HG03196 (cell line): ENCODE results near the gene ABCA1.
"Not testable (repeated sequence)": the region's sequence is repeated elsewhere in the genome, so short reads cannot be mapped to it uniquely, and the experiment has no call there.

ENCODE experiments used
- ATAC-seq: cut with Tn5 transposase; IDR thresholded peaks from one replicate; pipeline ENCODE4 v1.9.1; 2021; ENCODE audit not compliant: unreplicated experiment

The ABCA1 gene, protein sequence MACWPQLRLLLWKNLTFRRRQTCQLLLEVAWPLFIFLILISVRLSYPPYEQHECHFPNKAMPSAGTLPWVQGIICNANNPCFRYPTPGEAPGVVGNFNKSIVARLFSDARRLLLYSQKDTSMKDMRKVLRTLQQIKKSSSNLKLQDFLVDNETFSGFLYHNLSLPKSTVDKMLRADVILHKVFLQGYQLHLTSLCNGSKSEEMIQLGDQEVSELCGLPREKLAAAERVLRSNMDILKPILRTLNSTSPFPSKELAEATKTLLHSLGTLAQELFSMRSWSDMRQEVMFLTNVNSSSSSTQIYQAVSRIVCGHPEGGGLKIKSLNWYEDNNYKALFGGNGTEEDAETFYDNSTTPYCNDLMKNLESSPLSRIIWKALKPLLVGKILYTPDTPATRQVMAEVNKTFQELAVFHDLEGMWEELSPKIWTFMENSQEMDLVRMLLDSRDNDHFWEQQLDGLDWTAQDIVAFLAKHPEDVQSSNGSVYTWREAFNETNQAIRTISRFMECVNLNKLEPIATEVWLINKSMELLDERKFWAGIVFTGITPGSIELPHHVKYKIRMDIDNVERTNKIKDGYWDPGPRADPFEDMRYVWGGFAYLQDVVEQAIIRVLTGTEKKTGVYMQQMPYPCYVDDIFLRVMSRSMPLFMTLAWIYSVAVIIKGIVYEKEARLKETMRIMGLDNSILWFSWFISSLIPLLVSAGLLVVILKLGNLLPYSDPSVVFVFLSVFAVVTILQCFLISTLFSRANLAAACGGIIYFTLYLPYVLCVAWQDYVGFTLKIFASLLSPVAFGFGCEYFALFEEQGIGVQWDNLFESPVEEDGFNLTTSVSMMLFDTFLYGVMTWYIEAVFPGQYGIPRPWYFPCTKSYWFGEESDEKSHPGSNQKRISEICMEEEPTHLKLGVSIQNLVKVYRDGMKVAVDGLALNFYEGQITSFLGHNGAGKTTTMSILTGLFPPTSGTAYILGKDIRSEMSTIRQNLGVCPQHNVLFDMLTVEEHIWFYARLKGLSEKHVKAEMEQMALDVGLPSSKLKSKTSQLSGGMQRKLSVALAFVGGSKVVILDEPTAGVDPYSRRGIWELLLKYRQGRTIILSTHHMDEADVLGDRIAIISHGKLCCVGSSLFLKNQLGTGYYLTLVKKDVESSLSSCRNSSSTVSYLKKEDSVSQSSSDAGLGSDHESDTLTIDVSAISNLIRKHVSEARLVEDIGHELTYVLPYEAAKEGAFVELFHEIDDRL (N-terminal part only)

GRCh38 chr9:104927912-104928740, at the start of gene ABCA1:
Gene ABCA1, minus strand, starts transcription at chr9:104928155. Its CDS starts 24,476 bp downstream, at chr9:104903679.
- no peak for ATAC-seq

DNA sequence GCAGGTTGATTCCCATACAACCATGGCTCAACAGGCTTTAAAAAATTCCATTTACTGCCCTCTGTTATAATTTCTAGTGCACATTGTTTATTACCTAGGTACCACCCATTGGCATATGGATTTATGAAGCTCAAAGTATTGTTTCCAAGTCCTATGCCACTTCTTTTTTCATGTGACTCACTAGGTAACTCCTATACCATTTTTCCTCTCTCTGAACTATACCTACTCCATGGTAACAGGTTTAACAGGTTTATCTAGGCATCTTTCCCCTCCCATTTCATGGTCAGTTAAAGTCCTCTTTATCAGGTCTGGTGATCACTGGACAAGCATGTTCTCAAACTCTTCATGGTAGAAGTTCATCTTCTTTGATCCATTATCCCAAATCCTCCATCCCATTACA, 49.6 kb upstream of the ABCA1 start:
- no peak for ATAC-seq

GRCh38 chr9:104977168-104977567, 49.2 kb upstream of the ABCA1 start:
- ATAC-seq = no peak

- ATAC-seq = not testable (repeated sequence)
These were observed 48.1 kb upstream of the ABCA1 start for GRCh38 chr9:104975966-104976595.

DNA sequence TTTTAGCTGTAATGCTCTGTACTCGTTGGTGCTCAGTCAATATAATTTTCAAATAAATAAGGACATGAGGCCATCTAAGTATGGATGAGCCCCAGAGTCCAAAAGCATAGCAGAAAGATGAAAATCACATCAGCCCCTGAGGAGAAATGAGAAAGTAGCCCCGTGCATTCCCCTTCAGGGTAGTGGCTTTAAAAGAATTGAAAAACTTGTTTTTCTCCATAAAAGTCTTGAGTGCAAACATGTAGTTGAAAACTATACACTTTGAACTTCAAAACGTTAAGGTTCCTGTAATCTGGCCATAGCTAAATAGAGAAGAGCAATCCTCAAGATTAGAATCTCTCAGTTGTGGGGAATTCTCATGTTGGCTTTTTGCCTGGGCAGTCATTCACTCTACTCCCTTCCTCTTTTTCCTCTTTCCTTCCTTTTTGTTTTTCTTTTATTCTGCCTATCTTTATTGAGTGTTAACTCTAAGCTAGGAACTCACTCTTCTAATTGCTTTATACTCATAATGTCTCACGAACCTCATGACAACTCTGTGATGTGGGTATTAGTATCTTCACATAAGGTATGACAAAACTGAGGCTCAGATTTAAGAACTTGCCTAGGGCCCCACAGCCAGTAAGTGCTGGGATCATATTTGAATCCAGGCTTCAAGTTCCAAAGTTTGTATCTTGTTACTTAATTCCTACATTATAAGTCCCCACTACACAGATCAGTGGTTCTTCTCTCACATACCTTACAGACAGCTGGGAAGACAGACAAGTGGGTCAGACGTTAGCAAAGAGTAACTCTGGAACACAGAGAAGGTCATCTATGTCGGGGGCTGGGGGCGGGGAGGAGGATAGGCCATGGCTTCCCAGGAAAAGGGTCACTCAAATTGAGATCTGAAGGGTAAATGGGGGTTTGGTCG, 46.4 kb upstream of the ABCA1 start:
- no peak for ATAC-seq

DNA sequence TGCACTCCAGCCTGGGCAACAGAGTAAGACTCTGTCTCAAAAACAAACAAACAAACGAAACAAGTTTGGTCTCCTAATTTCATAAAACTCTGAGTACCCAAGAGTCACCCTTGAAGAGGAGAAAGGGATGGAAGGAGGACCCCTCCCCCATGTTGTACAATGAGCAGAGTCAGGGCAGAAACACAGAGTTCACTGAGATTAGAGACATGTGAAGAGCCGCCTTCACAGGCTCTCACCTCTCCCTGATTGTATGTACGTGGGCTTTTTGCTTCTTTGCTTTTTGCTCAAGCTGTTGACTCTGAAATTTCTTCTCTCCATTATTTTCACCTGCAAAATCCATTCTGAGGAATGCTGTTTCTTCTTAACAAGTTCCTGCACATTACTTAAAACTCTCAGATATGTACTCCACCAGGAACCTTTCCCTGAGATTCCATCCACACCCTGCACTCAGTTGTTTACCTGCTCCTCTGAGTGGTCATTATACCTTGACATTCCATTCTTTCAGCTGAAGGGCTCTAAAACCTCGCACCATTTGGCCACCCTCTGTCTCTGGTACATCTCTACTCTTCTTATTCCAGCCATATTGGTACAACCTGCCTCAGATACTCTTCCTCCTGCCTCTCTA, 44.4 kb upstream of the ABCA1 start:
- no peak for ATAC-seq

DNA sequence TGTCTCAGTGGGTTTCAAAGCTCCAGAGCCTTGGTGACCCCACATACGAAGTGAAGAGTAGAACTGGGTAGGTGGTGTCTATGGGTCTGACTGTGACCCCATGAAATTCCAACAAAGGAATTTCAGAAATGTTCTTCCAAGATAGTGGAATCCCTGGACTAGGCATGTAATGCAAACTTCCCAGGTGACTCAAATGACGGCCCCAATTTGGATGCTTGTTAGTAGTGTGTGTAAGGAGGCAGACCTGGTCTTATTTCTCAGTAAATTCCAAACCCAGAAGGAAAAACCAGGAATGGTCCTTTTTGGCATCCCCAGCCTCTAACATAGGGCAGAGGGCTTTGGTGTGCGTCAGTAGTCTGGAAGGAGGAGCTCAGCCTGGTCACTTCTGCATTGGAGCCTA, 43.6 kb upstream of the ABCA1 start:
- no peak for ATAC-seq

GRCh38 chr9:104970271-104970987, 42.5 kb upstream of the ABCA1 start:
- no peak for ATAC-seq

DNA sequence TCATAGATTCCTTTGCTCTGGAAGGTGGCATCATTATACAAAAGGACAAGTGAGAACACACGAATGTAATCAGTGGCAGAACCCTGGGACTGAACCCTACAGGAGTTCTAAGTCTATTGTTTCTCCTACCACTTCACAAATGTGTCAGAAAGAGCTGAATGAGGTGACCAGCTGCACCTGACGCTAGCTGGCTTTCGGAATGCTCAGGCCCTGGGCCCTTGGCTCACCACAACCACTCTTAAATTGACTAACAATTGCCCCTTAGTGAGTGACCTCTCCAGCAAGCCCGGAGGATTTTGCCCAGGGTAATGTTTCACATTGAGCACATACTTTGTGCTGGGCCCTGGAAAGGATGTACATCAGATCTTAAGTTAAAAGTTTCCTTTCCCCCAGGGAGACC, 41.2 kb upstream of the ABCA1 start:
- no peak for ATAC-seq

DNA sequence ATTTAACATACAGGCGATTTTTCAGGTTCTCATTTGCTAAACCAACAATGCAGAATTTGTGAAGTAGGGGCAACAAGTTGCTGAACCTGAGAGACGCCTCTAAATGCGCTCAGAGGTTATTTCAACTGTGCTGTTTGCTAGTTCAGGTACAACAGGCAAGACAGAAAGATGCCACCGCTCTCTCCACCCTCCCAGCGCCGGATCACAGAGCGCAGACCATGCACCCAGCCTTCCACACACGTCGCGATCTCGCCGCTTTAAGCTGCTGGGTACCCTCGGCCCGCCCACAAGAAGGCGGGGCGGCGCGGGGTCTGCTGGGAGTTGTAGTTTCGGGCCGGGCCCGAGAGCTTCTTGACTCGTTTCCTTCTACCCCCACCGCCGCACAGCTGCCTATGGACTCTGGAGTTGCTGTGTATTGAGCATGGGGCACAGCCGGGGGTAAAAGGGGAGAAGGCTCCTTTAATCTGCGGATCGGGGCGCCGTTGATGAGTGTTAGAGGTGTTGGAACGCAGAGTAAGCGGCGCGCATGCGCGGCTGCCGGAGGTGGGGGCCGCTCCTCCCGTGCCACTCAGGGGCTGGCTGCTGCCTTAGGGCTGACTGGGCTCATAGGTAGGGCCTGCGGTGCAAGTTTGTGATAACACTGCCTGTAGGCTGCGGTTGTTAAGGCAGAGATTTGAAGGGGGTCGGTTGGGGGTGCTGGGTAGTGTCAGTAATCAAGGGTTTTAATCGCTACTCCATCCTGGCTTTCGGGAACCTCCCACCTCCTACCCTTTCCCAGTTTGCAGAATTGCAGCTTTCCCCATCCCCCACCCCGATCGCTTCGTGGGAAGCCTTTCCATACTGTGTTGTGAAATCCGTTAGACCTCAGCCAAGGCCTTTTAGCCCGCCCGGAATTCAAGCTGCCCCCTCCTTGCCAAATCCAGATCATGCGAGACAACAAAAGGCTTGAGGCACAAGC, 40.3 kb upstream of the ABCA1 start:
- ATAC-seq = peak; percentile 99

- ATAC-seq = no peak
These were observed 35.1 kb upstream of the ABCA1 start for GRCh38 chr9:104963076-104963475.

DNA sequence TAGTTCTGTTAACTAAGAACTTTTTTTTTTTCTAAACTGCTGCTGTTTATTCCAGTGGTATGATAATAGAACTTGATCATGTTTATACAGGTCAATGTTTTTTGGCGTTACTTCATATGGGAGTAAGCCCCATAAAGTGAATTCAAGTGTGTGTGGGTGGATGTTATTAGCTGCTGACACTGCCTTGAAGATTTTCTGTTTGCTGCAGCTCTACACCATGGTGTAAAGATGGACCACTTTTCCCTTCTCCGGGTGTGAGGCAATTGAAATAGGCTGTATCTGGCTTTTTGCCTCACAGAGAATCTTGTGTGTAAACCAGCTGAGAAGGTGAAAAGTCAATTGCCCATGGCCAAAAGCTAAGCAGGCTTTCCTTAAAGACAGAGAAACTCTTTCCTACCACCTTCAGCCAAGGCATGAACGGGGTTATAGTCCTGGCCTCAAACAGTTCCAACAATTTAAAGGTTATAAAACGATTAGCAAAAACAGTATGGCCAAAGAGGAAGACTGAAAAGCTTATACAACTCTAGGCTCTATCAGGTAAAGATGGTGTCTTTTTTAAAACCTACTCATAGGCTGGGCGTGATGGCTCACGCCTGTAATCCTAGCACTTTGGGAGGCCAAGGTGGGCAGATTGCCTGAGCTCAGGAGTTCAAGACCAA, 33.9 kb upstream of the ABCA1 start:
- ATAC-seq = no peak

- peak; percentile 61 for ATAC-seq
These were observed 33.3 kb upstream of the ABCA1 start for GRCh38 chr9:104961238-104961637.

DNA sequence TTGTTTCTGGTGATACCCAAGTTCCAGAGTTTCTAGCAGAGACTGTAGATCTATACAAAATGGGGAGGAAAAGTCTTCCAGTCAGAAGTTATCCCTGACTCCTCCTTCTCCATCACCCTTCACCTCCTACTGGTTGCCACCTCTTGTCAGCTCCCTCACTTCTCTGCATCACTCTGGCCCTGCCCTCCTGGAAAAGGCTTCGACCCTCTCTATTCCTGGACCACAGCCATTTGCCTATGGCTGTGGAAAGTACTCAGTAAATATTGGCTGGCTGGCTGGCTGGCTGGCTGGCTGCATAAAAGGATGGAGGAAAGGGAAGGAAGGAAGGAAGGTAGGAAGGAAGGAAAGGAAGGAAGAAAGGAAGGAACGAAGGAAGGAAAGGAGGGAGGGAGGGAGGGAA, 32.7 kb upstream of the ABCA1 start:
- no peak for ATAC-seq

GRCh38 chr9:104958751-104959150, 30.8 kb upstream of the ABCA1 start:
- no peak for ATAC-seq

DNA sequence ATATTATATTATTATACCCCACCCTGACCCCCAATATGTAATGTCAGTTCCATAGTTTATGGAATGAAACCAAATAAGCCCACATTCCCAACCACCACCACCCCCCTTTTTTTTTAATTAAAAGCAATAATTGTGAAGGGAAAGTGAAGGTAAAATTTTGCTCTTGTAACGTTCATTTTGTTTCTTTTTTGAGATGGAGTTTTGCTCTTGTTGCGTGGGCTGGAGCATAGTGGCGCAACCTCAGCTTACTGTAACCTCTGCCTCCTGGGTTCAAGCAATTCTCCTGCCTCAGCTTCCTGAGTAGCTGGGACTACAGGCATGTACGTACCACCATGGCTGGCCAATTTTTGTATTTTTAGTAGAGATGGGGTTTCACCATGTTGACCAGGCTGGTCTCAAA, 30.1 kb upstream of the ABCA1 start:
- not testable (repeated sequence) for ATAC-seq
